Activated naive CD8-positive, alpha-beta T cell treated with anti-CD3 and anti-CD28 coated beads, Interleukin-2, amount 10 ng/mL, durations not matched to agents 7 days and 5 days (primary cell): ENCODE results near the gene MCUR1. TPM values are rescaled to one million over a fixed set of nuclear protein-coding genes. Genes with fewer than 3 reads are reported as not detected.
A peak's percentile ranks its signal among the peaks of the same experiment; 100 is the strongest.
"Not testable (repeated sequence)": the region's sequence is repeated elsewhere in the genome, so short reads cannot be mapped to it uniquely, and the experiment has no call there.

Experiments used
- ATAC-seq: fragments of 150-1000 bp; cut with Tn5 transposase; one replicate; pipeline ENCODE4 v1.10.0; 2021; ENCODE audit warnings: low read depth, moderate library complexity
- POLR2A ChIA-PET: fragments of 350-600 bp; sonication (Branson Sonifier 250); formaldehyde crosslinking; loops from one replicate; lab custom pipeline; 2021; ENCODE audit warnings: antibody characterized with exemption; lab: Charles Lee
- DNase-seq: peaks from one replicate; pipeline ENCODE4 v3.0.0; 2021
- H3K27ac Mint-ChIP-seq: one replicate; pipeline ENCODE4 v1.8.0; 2022; ENCODE audit warnings: mild to moderate bottlenecking, mixed read lengths
- H3K27me3 Mint-ChIP-seq: one replicate; pipeline ENCODE4 v1.8.0; 2022; ENCODE audit warnings: mild to moderate bottlenecking, moderate library complexity, mixed read lengths
- H3K36me3 Mint-ChIP-seq: one replicate; pipeline ENCODE4 v1.8.0; 2021; ENCODE audit warnings: mild to moderate bottlenecking, mixed read lengths
- H3K4me1 Mint-ChIP-seq: one replicate; pipeline ENCODE4 v1.8.0; 2021; ENCODE audit warnings: mixed read lengths
- H3K4me3 Mint-ChIP-seq: one replicate; pipeline ENCODE4 v1.8.0; 2022; ENCODE audit warnings: mild to moderate bottlenecking, moderate library complexity, mixed read lengths
- H3K9me3 Mint-ChIP-seq: one replicate; pipeline ENCODE4 v1.8.0; 2021; ENCODE audit warnings: mixed read lengths
- total RNA-seq, 2 experiments: library from RNA; stranded (reverse); gene quantifications; one replicate each; pipeline ENCODE4 v1.2.3, GENCODE V29; 2021

MCUR1 gene
- total RNA-seq, 2 experiments from 2014 or later: 16.4 to 18.4 TPM

GRCh38 chr6:13788820-13789219 is 25.5 kb downstream of the MCUR1 start:
- Mint-ChIP-seq H3K4me3 (no peak overlapping the region), H3K27me3 (no peaks in the 10 kb centered on the region), H3K36me3 (peaks cover 18% of the 10 kb centered on the region), H3K27ac (no peak overlapping the region), H3K9me3 (no peaks in the 10 kb centered on the region), H3K4me1 (no peaks in the 10 kb centered on the region)
- DNase-seq: no peak
- no peak for ATAC-seq
- POLR2A ChIA-PET: no interaction called here

GRCh38 chr6:13787137-13787536 is 27.2 kb downstream of the MCUR1 start:
- Mint-ChIP-seq H3K27me3 (no peaks in the 10 kb centered on the region), H3K4me1 (no peaks in the 10 kb centered on the region), H3K27ac (no peak overlapping the region), H3K4me3 (no peak overlapping the region), H3K36me3 (peaks cover 16% of the 10 kb centered on the region), H3K9me3 (no peaks in the 10 kb centered on the region)
- POLR2A ChIA-PET: no interaction called here
- DNase-seq (no peak), ATAC-seq (no peak)

GRCh38 chr6:13780162-13780561 is 34.2 kb downstream of the MCUR1 start:
- H3K4me1 Mint-ChIP-seq, ATAC-seq, DNase-seq, H3K9me3 Mint-ChIP-seq, H3K27me3 Mint-ChIP-seq, H3K27ac Mint-ChIP-seq, POLR2A ChIA-PET, H3K4me3 Mint-ChIP-seq, H3K36me3 Mint-ChIP-seq: not testable (repeated sequence)

- Mint-ChIP-seq H3K9me3 (no peaks in the 10 kb centered on the region), H3K4me3 (no peak overlapping the region), H3K27me3 (no peaks in the 10 kb centered on the region), H3K36me3 (no peaks in the 10 kb centered on the region), H3K4me1 (no peaks in the 10 kb centered on the region), H3K27ac (no peak overlapping the region)
- DNase-seq (no peak), ATAC-seq (no peak)
- POLR2A ChIA-PET: no interaction called here
These were observed 36.3 kb downstream of the MCUR1 start for GRCh38 chr6:13778028-13778427.

- POLR2A ChIA-PET: no interaction called here
- H3K4me1 Mint-ChIP-seq: no peaks in the 10 kb centered on the region
- no peak overlapping the region for H3K4me3 Mint-ChIP-seq
- no peaks in the 10 kb centered on the region for H3K27me3 Mint-ChIP-seq
- no peak overlapping the region for H3K27ac Mint-ChIP-seq
- no peaks in the 10 kb centered on the region for H3K36me3 Mint-ChIP-seq
- no peak for DNase-seq
- H3K9me3 Mint-ChIP-seq: no peaks in the 10 kb centered on the region
- ATAC-seq: no peak
These were observed 37.8 kb downstream of the MCUR1 start for GRCh38 chr6:13776602-13777001.

- DNase-seq, H3K27me3 Mint-ChIP-seq, H3K4me1 Mint-ChIP-seq, H3K9me3 Mint-ChIP-seq, ATAC-seq, H3K36me3 Mint-ChIP-seq, POLR2A ChIA-PET, H3K4me3 Mint-ChIP-seq, H3K27ac Mint-ChIP-seq: not testable (repeated sequence)
These were observed 38.9 kb downstream of the MCUR1 start for GRCh38 chr6:13775466-13775865.

GRCh38 chr6:13772358-13773030 is 41.9 kb downstream of the MCUR1 start:
- H3K27me3 Mint-ChIP-seq, POLR2A ChIA-PET, H3K27ac Mint-ChIP-seq, H3K4me3 Mint-ChIP-seq, H3K9me3 Mint-ChIP-seq, H3K4me1 Mint-ChIP-seq, H3K36me3 Mint-ChIP-seq, DNase-seq, ATAC-seq: not testable (repeated sequence)

GRCh38 chr6:13769655-13770053 is 44.7 kb downstream of the MCUR1 start:
- no peak for ATAC-seq
- Mint-ChIP-seq H3K4me3 (no peak overlapping the region), H3K4me1 (peaks cover 26% of the 10 kb centered on the region), H3K9me3 (no peaks in the 10 kb centered on the region), H3K27ac (no peak overlapping the region), H3K36me3 (no peaks in the 10 kb centered on the region), H3K27me3 (no peaks in the 10 kb centered on the region)
- POLR2A ChIA-PET: interaction anchor here (0.8 kb wide), 1 partner anchor 154 kb away, joined by 3 read pairs; no protein-coding TSS in a partner anchor
- no peak for DNase-seq

GRCh38 chr6:13769034-13769654 is 45.2 kb downstream of the MCUR1 start:
- POLR2A ChIA-PET: interaction anchor here (0.8 kb wide), 1 partner anchor 153 kb away, joined by 3 read pairs; no protein-coding TSS in a partner anchor
- Mint-ChIP-seq H3K4me3 (no peak overlapping the region), H3K9me3 (no peaks in the 10 kb centered on the region), H3K27me3 (no peaks in the 10 kb centered on the region), H3K4me1 (peaks cover 26% of the 10 kb centered on the region), H3K36me3 (no peaks in the 10 kb centered on the region), H3K27ac (peak overlapping the region; percentile 38)
- DNase-seq (no peak), ATAC-seq (no peak)

GRCh38 chr6:13767121-13767808 is 47.1 kb downstream of the MCUR1 start:
- H3K4me1 Mint-ChIP-seq: peaks cover 43% of the 10 kb centered on the region
- H3K27me3 Mint-ChIP-seq: no peaks in the 10 kb centered on the region
- POLR2A ChIA-PET: no interaction called here
- peak overlapping the region; percentile 73 for H3K27ac Mint-ChIP-seq
- H3K9me3 Mint-ChIP-seq: no peaks in the 10 kb centered on the region
- H3K36me3 Mint-ChIP-seq: peaks cover 2% of the 10 kb centered on the region
- DNase-seq (peak; percentile 54), ATAC-seq (peak; percentile 55)
- peak overlapping the region; percentile 78 for H3K4me3 Mint-ChIP-seq

GRCh38 chr6:13766201-13766634 is 48.1 kb downstream of the MCUR1 start:
- POLR2A ChIA-PET: no interaction called here
- no peak overlapping the region for H3K27ac Mint-ChIP-seq
- no peaks in the 10 kb centered on the region for H3K27me3 Mint-ChIP-seq
- no peaks in the 10 kb centered on the region for H3K9me3 Mint-ChIP-seq
- peaks cover 48% of the 10 kb centered on the region for H3K4me1 Mint-ChIP-seq
- peaks cover 2% of the 10 kb centered on the region for H3K36me3 Mint-ChIP-seq
- H3K4me3 Mint-ChIP-seq: peak overlapping the region; percentile 78
- DNase-seq (no peak), ATAC-seq (no peak)

- Mint-ChIP-seq H3K27ac (peak overlapping the region; percentile 7), H3K36me3 (peaks cover 2% of the 10 kb centered on the region), H3K9me3 (no peaks in the 10 kb centered on the region), H3K4me1 (peaks cover 48% of the 10 kb centered on the region), H3K27me3 (no peaks in the 10 kb centered on the region), H3K4me3 (no peak overlapping the region)
- ATAC-seq: no peak
- POLR2A ChIA-PET: interaction anchor here (1.1 to 1.5 kb wide), 2 partner anchors 141 to 151 kb away, joined by 4 to 5 read pairs; partner anchors contain the start of gene NOL7
- no peak for DNase-seq
These were observed 48.8 kb downstream of the MCUR1 start for GRCh38 chr6:13765570-13765969.

- H3K27me3 Mint-ChIP-seq: no peaks in the 10 kb centered on the region
- H3K27ac Mint-ChIP-seq: no peak overlapping the region
- POLR2A ChIA-PET: interaction anchor here (1.1 to 1.5 kb wide), 3 partner anchors 53 to 150 kb away, joined by 4 to 10 read pairs (median 5); partner anchors contain the start of genes NOL7 and RANBP9
- no peak for ATAC-seq
- H3K36me3 Mint-ChIP-seq: peaks cover 2% of the 10 kb centered on the region
- H3K9me3 Mint-ChIP-seq: no peaks in the 10 kb centered on the region
- DNase-seq: no peak
- peaks cover 48% of the 10 kb centered on the region for H3K4me1 Mint-ChIP-seq
- H3K4me3 Mint-ChIP-seq: no peak overlapping the region
These were observed 49.4 kb downstream of the MCUR1 start for GRCh38 chr6:13764996-13765395.
